T-helper 17 cell (primary cell): ENCODE measurements around the gene RFC3. TPM values are rescaled to one million over a fixed set of nuclear protein-coding genes. Genes with fewer than 3 reads are reported as not detected.

ENCODE experiments used
- ATAC-seq: fragments of 150-1000 bp; cut with Tn5 transposase; 2 replicates; pipeline ENCODE4 v1.10.0; 2021; ENCODE audit warnings: mild to moderate bottlenecking, moderate library complexity
- DNase-seq, 3 donors: peaks; one replicate each; pipeline versions ENCODE4 v3.0.0 to v3.0.0-alpha.2; 2020 to 2021
- H3K9me3 ChIP-seq: one replicate; pipeline ENCODE4 v1.7.0; 2013; ENCODE audit warnings: low read length, mild to moderate bottlenecking; ENCODE audit not compliant: control insufficient read depth, poor library complexity, severe bottlenecking
- H3K27ac Mint-ChIP-seq: one replicate; pipeline ENCODE4 v1.8.0; 2022; ENCODE audit warnings: mild to moderate bottlenecking, moderate library complexity, mixed read lengths
- H3K27me3 Mint-ChIP-seq: one replicate; pipeline ENCODE4 v1.8.0; 2022; ENCODE audit warnings: mixed read lengths
- H3K36me3 Mint-ChIP-seq: one replicate; pipeline ENCODE4 v1.8.0; 2022; ENCODE audit warnings: low read depth, mixed read lengths
- H3K4me1 Mint-ChIP-seq: one replicate; pipeline ENCODE4 v1.8.0; 2022; ENCODE audit warnings: mild to moderate bottlenecking, mixed read lengths
- H3K4me3 Mint-ChIP-seq: one replicate; pipeline ENCODE4 v1.8.0; 2022; ENCODE audit warnings: mild to moderate bottlenecking, moderate library complexity, mixed read lengths
- total RNA-seq, 4 donors: library from RNA in 2 of 4; stranded (reverse) in 2 of 4; gene quantifications; one replicate each; pipeline ENCODE4 v1.2.3 and lab custom pipeline; 2022 to 2026

The RFC3 gene
- total RNA-seq, 2 donors from 2014 or later: 4.6 to 6.2 TPM

- ATAC-seq: no peak
- Mint-ChIP-seq H3K4me3 (no peak overlapping the region), H3K4me1 (no peaks in the 10 kb centered on the region), H3K27me3 (no peaks in the 10 kb centered on the region), H3K27ac (no peak overlapping the region), H3K36me3 (no peaks in the 10 kb centered on the region)
- H3K9me3 ChIP-seq: no peaks in the 10 kb centered on the region
- no peak for DNase-seq
Observed at GRCh38 chr13:33876716-33877394, 58.9 kb downstream of the RFC3 start.

GRCh38 chr13:33879118-33879517, 61.2 kb downstream of the RFC3 start:
- H3K27me3 Mint-ChIP-seq: no peaks in the 10 kb centered on the region
- H3K4me3 Mint-ChIP-seq: no peak overlapping the region
- ATAC-seq (no peak), DNase-seq (no peak)
- H3K9me3 ChIP-seq: no peaks in the 10 kb centered on the region
- H3K36me3 Mint-ChIP-seq: no peaks in the 10 kb centered on the region
- H3K27ac Mint-ChIP-seq: no peak overlapping the region
- no peaks in the 10 kb centered on the region for H3K4me1 Mint-ChIP-seq

- no peaks in the 10 kb centered on the region for H3K36me3 Mint-ChIP-seq
- no peaks in the 10 kb centered on the region for H3K9me3 ChIP-seq
- no peak overlapping the region for H3K4me3 Mint-ChIP-seq
- ATAC-seq (no peak), DNase-seq (no peak)
- H3K4me1 Mint-ChIP-seq: no peaks in the 10 kb centered on the region
- no peak overlapping the region for H3K27ac Mint-ChIP-seq
- H3K27me3 Mint-ChIP-seq: no peaks in the 10 kb centered on the region
Observed at GRCh38 chr13:33882804-33883203, 64.9 kb downstream of the RFC3 start.

GRCh38 chr13:33884531-33885220, 66.7 kb downstream of the RFC3 start:
- no peaks in the 10 kb centered on the region for H3K4me1 Mint-ChIP-seq

More at GRCh38 chr13:33884531-33885220, 66.7 kb downstream of the RFC3 start:
- DNase-seq (no peak), ATAC-seq (no peak)
- Mint-ChIP-seq H3K27me3 (no peaks in the 10 kb centered on the region), H3K27ac (no peak overlapping the region), H3K4me3 (no peak overlapping the region), H3K36me3 (no peaks in the 10 kb centered on the region)
- no peaks in the 10 kb centered on the region for H3K9me3 ChIP-seq
